Measurements from ENCODE around the gene JAML. TPM values are rescaled to one million over a fixed set of nuclear protein-coding genes. Genes with fewer than 3 reads are reported as not detected.

Gene JAML
- total and polyA plus RNA-seq, 2 of the 8 experiments (the other 6 are each of a cell fraction or from before 2014, with no cell fraction given): 0.12 to 0.58 TPM

GRCh38 chr11:118146554-118146953 lies 78.3 kb downstream of the JAML start (continued):
- TF ChIP-seq CHD7 (IDR thresholded peaks at IDR 0.05; ENCODE audit: insufficient replicate concordance, low read length): no peak
- no peak for TF ChIP-seq KDM1A (IDR thresholded peaks at IDR 0.05; ENCODE audit: borderline replicate concordance, low read length)
- TF ChIP-seq BRCA1 (IDR thresholded peaks at IDR 0.05; ENCODE audit: low read depth, low read length): no peak
- no peak for TF ChIP-seq EZH2 (IDR thresholded peaks at IDR 0.05; ENCODE audit: low read depth, low read length, severe bottlenecking)
- TF ChIP-seq YY1 (IDR thresholded peaks at IDR 0.05; ENCODE audit: low read depth, low read length): no peak
- TF ChIP-seq NANOG (IDR thresholded peaks at IDR 0.05; ENCODE audit: insufficient read depth, low read depth, low read length, poor library complexity, severe bottlenecking): no peak
- TF ChIP-seq MAFK (IDR thresholded peaks at IDR 0.05; ENCODE audit: low read depth, low read length): no peak
- TF ChIP-seq EP300 (IDR thresholded peaks at IDR 0.05; ENCODE audit: borderline replicate concordance in 1 of 2, low read depth in 2 of 2, low read length in 2 of 2): no peak
- TF ChIP-seq SP4 (IDR thresholded peaks at IDR 0.05; ENCODE audit: low read length): no peak
- no peak for TF ChIP-seq KDM4A (IDR thresholded peaks at IDR 0.05; ENCODE audit: low read depth, low read length, severe bottlenecking)

Data from H1 (cell line).